Fibroblast of lung (primary cell): ENCODE data around the gene LDLRAD4. TPM values are rescaled to one million over a fixed set of nuclear protein-coding genes. Genes with fewer than 3 reads are reported as not detected.

Experiments used
- DNase-seq, 2 donors: peaks; one replicate each; pipeline versions ENCODE4 v3.0.0 to v3.0.0-alpha.2; 2010; ENCODE audit warnings: low read depth in 2 of 2
- H2AFZ ChIP-seq: 2 replicates; pipeline ENCODE4 v1.5.1; 2012; ENCODE audit warnings: low read length, control low read depth, inconsistent platforms
- H3K27ac ChIP-seq: 2 replicates; pipeline ENCODE4 v1.5.1; 2011; ENCODE audit warnings: low read length, control low read depth; ENCODE audit not compliant: insufficient read depth
- H3K27me3 ChIP-seq: 2 replicates; pipeline ENCODE4 v1.5.1; 2011; ENCODE audit warnings: mild to moderate bottlenecking, low read length; ENCODE audit not compliant: control insufficient read depth, insufficient read depth
- H3K36me3 ChIP-seq: 2 replicates; pipeline ENCODE4 v1.5.1; 2011; ENCODE audit warnings: low read length; ENCODE audit not compliant: control insufficient read depth, insufficient read depth
- H3K4me1 ChIP-seq: 2 replicates; pipeline ENCODE4 v1.5.1; 2011; ENCODE audit warnings: low read length; ENCODE audit not compliant: control insufficient read depth, insufficient read depth; ENCODE audit errors: extremely low read depth
- H3K4me2 ChIP-seq: 2 replicates; pipeline ENCODE4 v1.5.1; 2011; ENCODE audit warnings: low read length, control low read depth; ENCODE audit not compliant: insufficient read depth; ENCODE audit errors: extremely low read depth
- H3K4me3 ChIP-seq, 4 experiments: fragments of 200-600 bp in 1 of 4; sonication (generic) in 1 of 4; replicated peaks in 1 of 4; 2 replicates each; pipeline ENCODE4 v1.5.1; 2011 to 2016; ENCODE audit warnings: low read length in 4 of 4, low read depth in 3 of 4, mild to moderate bottlenecking in 3 of 4, control low read depth in 2 of 4, inconsistent platforms in 1 of 4, mixed read lengths in 1 of 4; ENCODE audit not compliant: insufficient read depth in 1 of 4; ENCODE audit errors: control extremely low read depth in 1 of 4
- H3K79me2 ChIP-seq: 2 replicates; pipeline ENCODE4 v1.5.1; 2012; ENCODE audit warnings: mild to moderate bottlenecking, low read length, inconsistent platforms; ENCODE audit not compliant: control insufficient read depth, insufficient read depth
- H3K9ac ChIP-seq: 2 replicates; pipeline ENCODE4 v1.5.1; 2011; ENCODE audit warnings: mild to moderate bottlenecking, low read length, control low read depth; ENCODE audit not compliant: insufficient read depth
- H3K9me3 ChIP-seq: 2 replicates; pipeline ENCODE4 v1.5.1; 2012; ENCODE audit warnings: low read depth, low read length; ENCODE audit not compliant: control insufficient read depth, insufficient read depth
- H4K20me1 ChIP-seq: 2 replicates; pipeline ENCODE4 v1.5.1; 2011; ENCODE audit warnings: low read length; ENCODE audit not compliant: control insufficient read depth, insufficient read depth; ENCODE audit errors: extremely low read depth
- CTCF ChIP-seq, 2 donors: IDR thresholded peaks in 1 of 2; conservative IDR thresholded peaks in 1 of 2; 1 replicate in 1 of 2; 2 replicates in 1 of 2; pipeline ENCODE4 v1.5.1; 2011 to 2012; ENCODE audit warnings: low read length in 2 of 2, control low read depth in 1 of 2, inconsistent platforms in 1 of 2, low read depth in 1 of 2, mild to moderate bottlenecking in 1 of 2
- EZH2 ChIP-seq: IDR thresholded peaks from 2 replicates; pipeline ENCODE4 v1.5.1; 2012; ENCODE audit warnings: low read length, control low read depth, mild to moderate bottlenecking; ENCODE audit errors: missing control alignments
- polyA plus RNA-seq, 2 donors: library from polyadenylated mRNA; depleted of rRNA in 1 of 2; stranded (reverse) in 1 of 2; unstranded in 1 of 2; fragments of >200 nt; gene quantifications; 2 replicates each; pipeline ENCODE4 v1.2.1, GENCODE V29; 2011 to 2012; ENCODE audit warnings: missing spikeins in 1 of 2
- total RNA-seq: library from RNA; depleted of rRNA; stranded (reverse); fragments of >200 nt; gene quantifications from 2 replicates; pipeline ENCODE4 v1.2.1, GENCODE V29; 2014

LDLRAD4 gene
- total and polyA plus RNA-seq, 2 donors (not counting 1 experiment from before 2014, with no cell fraction given), result not detected

GRCh38 chr18:13399511-13399910 is 181.0 kb downstream of the LDLRAD4 start:
- Histone ChIP-seq H3K4me3 (no peak overlapping the region), H3K36me3 (no peaks in the 10 kb centered on the region), H3K9me3 (no peaks in the 10 kb centered on the region), H3K4me2 (no peak overlapping the region), H3K9ac (no peak overlapping the region), H3K27me3 (no peaks in the 10 kb centered on the region), H4K20me1 (no peaks in the 10 kb centered on the region), H3K27ac (no peak overlapping the region), H3K79me2 (no peaks in the 10 kb centered on the region), H2AFZ (no peak overlapping the region), H3K4me1 (no peaks in the 10 kb centered on the region)
- TF ChIP-seq CTCF (conservative IDR thresholded peaks at IDR 0.05 in 1 of 2, IDR thresholded peaks at IDR 0.05 in 1 of 2; ENCODE audit: low read depth in 1 of 2, low read length in 2 of 2), result no peak
- no peak for TF ChIP-seq EZH2
- DNase-seq, result no peak

- Histone ChIP-seq H3K4me2 (no peak overlapping the region), H3K27ac (no peak overlapping the region), H3K4me1 (no peaks in the 10 kb centered on the region), H3K27me3 (no peaks in the 10 kb centered on the region), H3K9me3 (no peaks in the 10 kb centered on the region), H3K36me3 (no peaks in the 10 kb centered on the region), H3K79me2 (no peaks in the 10 kb centered on the region), H2AFZ (no peak overlapping the region), H3K9ac (no peak overlapping the region), H3K4me3 (no peak overlapping the region), H4K20me1 (no peaks in the 10 kb centered on the region)
- TF ChIP-seq EZH2, result no peak
- no peak for TF ChIP-seq CTCF (conservative IDR thresholded peaks at IDR 0.05 in 1 of 2, IDR thresholded peaks at IDR 0.05 in 1 of 2; ENCODE audit: low read depth in 1 of 2, low read length in 2 of 2)
- no peak for DNase-seq
Measured at GRCh38 chr18:13400636-13401315, 182.2 kb downstream of the LDLRAD4 start.

- TF ChIP-seq EZH2, result no peak
- TF ChIP-seq CTCF (conservative IDR thresholded peaks at IDR 0.05 in 1 of 2, IDR thresholded peaks at IDR 0.05 in 1 of 2; ENCODE audit: low read depth in 1 of 2, low read length in 2 of 2), result no peak
- H3K79me2 ChIP-seq, result no peaks in the 10 kb centered on the region
- no peak for DNase-seq
Measured at GRCh38 chr18:13401404-13401803, 182.8 kb downstream of the LDLRAD4 start.

More at GRCh38 chr18:13401404-13401803, 182.8 kb downstream of the LDLRAD4 start:
- Histone ChIP-seq H4K20me1 (no peaks in the 10 kb centered on the region), H3K36me3 (no peaks in the 10 kb centered on the region), H3K4me2 (no peak overlapping the region), H3K27ac (no peak overlapping the region), H3K4me1 (no peaks in the 10 kb centered on the region), H3K27me3 (no peaks in the 10 kb centered on the region), H3K9ac (no peak overlapping the region), H2AFZ (no peak overlapping the region), H3K4me3 (no peak overlapping the region), H3K9me3 (no peaks in the 10 kb centered on the region)
